Liver (tissue), 3 donors: ENCODE measurements around the gene CSAD.

ENCODE experiments used
- EGR1 ChIP-seq, 2 donors: IDR thresholded peaks; 2 replicates each; pipeline ENCODE4 v1.6.1; 2016 to 2018; ENCODE audit warnings: antibody characterized with exemption in 2 of 2, low read depth in 2 of 2
- GABPA ChIP-seq, 2 donors: IDR thresholded peaks in 1 of 2; conservative IDR thresholded peaks in 1 of 2; 2 replicates each; pipeline ENCODE4 v1.6.1; 2016; ENCODE audit warnings: antibody characterized with exemption in 2 of 2, mild to moderate bottlenecking in 1 of 2, moderate library complexity in 1 of 2
- MAX ChIP-seq: IDR thresholded peaks from 2 replicates; pipeline ENCODE4 v1.6.1; 2016; ENCODE audit warnings: antibody characterized with exemption
- NR2F2 ChIP-seq: IDR thresholded peaks from 2 replicates; pipeline ENCODE4 v1.6.1; 2016; ENCODE audit warnings: antibody characterized with exemption
- RAD21 ChIP-seq, 2 donors: IDR thresholded peaks; 2 replicates each; pipeline ENCODE4 v1.6.1; 2016; ENCODE audit warnings: antibody characterized with exemption in 2 of 2, mild to moderate bottlenecking in 2 of 2
- SP1 ChIP-seq: IDR thresholded peaks from 2 replicates; pipeline ENCODE4 v1.6.1; 2018; ENCODE audit warnings: antibody characterized with exemption, mild to moderate bottlenecking
- TAF1 ChIP-seq: conservative IDR thresholded peaks from 2 replicates; pipeline ENCODE4 v1.6.1; 2016; ENCODE audit warnings: antibody characterized with exemption, mild to moderate bottlenecking
- YY1 ChIP-seq: IDR thresholded peaks from 2 replicates; pipeline ENCODE4 v1.6.1; 2016; ENCODE audit warnings: antibody characterized with exemption, mild to moderate bottlenecking
- TF ChIP-seq, protein P1 (sequence below): fragments of 150-350 bp; IDR thresholded peaks from 2 replicates; pipeline ENCODE4 v1.5.1; 2017; ENCODE audit warnings: improper control_type of control experiment, low read depth, low read length; ENCODE audit not compliant: missing input control
- TF ChIP-seq, protein P2 (sequence below): IDR thresholded peaks from 2 replicates; pipeline ENCODE4 v1.6.1; 2016; ENCODE audit warnings: antibody characterized with exemption, mild to moderate bottlenecking
- TF ChIP-seq, protein P3 (sequence below): IDR thresholded peaks from 2 replicates; pipeline ENCODE4 v1.6.1; 2016; ENCODE audit warnings: antibody characterized with exemption
- donor health status: healthy.
- donor health status: healthy.

DNA sequence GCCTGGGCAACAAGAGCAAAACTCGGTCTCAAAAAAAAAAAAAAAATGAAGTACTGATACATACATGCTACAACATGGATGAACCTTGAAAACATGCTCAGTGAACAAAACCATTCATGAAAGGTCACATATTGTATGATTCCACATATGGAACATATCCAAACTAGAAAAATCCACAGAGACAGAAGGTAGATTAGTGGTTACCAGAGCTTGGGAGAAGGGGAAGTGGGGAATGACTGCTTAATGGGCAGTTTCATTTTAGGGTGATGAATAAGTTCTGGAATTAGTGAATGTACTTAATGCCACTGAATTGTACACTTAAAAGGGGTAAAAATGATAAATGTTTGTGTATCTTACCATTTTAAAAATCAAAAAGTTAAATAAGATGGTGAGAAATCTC, 23.6 kb upstream of the CSAD start:
- TF ChIP-seq, protein P1, sequence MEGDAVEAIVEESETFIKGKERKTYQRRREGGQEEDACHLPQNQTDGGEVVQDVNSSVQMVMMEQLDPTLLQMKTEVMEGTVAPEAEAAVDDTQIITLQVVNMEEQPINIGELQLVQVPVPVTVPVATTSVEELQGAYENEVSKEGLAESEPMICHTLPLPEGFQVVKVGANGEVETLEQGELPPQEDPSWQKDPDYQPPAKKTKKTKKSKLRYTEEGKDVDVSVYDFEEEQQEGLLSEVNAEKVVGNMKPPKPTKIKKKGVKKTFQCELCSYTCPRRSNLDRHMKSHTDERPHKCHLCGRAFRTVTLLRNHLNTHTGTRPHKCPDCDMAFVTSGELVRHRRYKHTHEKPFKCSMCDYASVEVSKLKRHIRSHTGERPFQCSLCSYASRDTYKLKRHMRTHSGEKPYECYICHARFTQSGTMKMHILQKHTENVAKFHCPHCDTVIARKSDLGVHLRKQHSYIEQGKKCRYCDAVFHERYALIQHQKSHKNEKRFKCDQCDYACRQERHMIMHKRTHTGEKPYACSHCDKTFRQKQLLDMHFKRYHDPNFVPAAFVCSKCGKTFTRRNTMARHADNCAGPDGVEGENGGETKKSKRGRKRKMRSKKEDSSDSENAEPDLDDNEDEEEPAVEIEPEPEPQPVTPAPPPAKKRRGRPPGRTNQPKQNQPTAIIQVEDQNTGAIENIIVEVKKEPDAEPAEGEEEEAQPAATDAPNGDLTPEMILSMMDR = no peak
- TF ChIP-seq TAF1 (no peak), MAX (no peak), RAD21 (IDR thresholded peaks at IDR 0.05) (no peak), GABPA (IDR thresholded peaks at IDR 0.05 in 1 of 2, conservative IDR thresholded peaks at IDR 0.05 in 1 of 2) (no peak), YY1 (no peak), SP1 (no peak), NR2F2 (no peak), EGR1 (IDR thresholded peaks at IDR 0.05; ENCODE audit: low read depth in 2 of 2) (no peak)
- TF ChIP-seq, protein P2, sequence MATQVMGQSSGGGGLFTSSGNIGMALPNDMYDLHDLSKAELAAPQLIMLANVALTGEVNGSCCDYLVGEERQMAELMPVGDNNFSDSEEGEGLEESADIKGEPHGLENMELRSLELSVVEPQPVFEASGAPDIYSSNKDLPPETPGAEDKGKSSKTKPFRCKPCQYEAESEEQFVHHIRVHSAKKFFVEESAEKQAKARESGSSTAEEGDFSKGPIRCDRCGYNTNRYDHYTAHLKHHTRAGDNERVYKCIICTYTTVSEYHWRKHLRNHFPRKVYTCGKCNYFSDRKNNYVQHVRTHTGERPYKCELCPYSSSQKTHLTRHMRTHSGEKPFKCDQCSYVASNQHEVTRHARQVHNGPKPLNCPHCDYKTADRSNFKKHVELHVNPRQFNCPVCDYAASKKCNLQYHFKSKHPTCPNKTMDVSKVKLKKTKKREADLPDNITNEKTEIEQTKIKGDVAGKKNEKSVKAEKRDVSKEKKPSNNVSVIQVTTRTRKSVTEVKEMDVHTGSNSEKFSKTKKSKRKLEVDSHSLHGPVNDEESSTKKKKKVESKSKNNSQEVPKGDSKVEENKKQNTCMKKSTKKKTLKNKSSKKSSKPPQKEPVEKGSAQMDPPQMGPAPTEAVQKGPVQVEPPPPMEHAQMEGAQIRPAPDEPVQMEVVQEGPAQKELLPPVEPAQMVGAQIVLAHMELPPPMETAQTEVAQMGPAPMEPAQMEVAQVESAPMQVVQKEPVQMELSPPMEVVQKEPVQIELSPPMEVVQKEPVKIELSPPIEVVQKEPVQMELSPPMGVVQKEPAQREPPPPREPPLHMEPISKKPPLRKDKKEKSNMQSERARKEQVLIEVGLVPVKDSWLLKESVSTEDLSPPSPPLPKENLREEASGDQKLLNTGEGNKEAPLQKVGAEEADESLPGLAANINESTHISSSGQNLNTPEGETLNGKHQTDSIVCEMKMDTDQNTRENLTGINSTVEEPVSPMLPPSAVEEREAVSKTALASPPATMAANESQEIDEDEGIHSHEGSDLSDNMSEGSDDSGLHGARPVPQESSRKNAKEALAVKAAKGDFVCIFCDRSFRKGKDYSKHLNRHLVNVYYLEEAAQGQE = no peak
- TF ChIP-seq, protein P3, sequence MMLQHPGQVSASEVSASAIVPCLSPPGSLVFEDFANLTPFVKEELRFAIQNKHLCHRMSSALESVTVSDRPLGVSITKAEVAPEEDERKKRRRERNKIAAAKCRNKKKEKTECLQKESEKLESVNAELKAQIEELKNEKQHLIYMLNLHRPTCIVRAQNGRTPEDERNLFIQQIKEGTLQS = no peak
